ENCODE measurements around the gene BDKRB2. TPM values are rescaled to one million over a fixed set of nuclear protein-coding genes. Genes with fewer than 3 reads are reported as not detected.

BDKRB2 gene
- total RNA-seq, 6 experiments from 2014 or later = 5.8 to 11.2 (median 9.1) TPM

DNA sequence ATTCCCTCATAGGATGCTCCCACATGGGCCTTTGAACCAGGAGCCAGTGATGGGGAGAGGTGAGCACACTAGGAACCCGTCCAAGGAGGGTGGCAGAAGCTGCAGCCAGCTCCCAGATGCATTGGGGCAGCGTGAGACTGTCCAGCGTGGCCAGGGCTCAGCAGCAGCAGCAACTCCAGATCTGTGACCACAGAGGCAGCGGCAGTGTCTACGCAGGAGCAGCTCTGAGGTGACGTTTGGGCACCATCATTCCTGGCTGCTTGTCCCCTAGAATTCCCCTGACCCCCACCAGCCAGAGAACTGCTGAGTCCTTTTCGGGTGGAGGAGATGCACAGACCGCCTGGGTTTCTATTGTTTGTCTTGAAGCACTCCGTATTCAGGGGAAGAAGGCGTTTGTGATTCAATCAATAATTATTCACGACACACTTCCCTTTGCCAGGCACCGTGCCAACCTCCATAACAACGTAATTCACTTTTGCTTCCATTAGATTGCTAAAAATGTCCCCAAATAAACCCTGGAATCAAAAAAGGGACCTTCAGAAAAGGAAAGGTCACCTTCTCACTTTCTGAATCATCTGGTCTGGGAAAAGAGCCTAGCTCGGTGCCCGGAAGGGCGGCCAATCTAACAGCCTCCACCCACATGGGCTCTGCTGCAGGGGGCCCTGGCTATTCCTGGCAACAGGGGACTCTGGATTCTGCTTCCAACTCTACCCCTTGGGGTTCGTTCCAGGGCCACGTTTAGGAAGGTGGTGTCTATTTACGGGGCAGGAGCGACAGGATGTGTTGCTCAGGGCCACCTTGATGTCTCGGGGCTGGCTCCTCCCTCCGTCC is 11.4 kb upstream of the BDKRB2 start:
- TF ChIP-seq, protein P1, sequence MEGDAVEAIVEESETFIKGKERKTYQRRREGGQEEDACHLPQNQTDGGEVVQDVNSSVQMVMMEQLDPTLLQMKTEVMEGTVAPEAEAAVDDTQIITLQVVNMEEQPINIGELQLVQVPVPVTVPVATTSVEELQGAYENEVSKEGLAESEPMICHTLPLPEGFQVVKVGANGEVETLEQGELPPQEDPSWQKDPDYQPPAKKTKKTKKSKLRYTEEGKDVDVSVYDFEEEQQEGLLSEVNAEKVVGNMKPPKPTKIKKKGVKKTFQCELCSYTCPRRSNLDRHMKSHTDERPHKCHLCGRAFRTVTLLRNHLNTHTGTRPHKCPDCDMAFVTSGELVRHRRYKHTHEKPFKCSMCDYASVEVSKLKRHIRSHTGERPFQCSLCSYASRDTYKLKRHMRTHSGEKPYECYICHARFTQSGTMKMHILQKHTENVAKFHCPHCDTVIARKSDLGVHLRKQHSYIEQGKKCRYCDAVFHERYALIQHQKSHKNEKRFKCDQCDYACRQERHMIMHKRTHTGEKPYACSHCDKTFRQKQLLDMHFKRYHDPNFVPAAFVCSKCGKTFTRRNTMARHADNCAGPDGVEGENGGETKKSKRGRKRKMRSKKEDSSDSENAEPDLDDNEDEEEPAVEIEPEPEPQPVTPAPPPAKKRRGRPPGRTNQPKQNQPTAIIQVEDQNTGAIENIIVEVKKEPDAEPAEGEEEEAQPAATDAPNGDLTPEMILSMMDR (IDR thresholded peaks at IDR 0.05) = no peak
- Mint-ChIP-seq H3K4me1 (ENCODE audit: low read depth) (peaks cover 23% of the 10 kb centered on the region; the same call in 1 of the 2 replicates), H3K36me3 (ENCODE audit: low read depth) (no peaks in the 10 kb centered on the region), H3K9me3 (no peaks in the 10 kb centered on the region), H3K27me3 (ENCODE audit: insufficient read depth) (peaks cover 15% of the 10 kb centered on the region), H3K27ac (no peak overlapping the region), H3K4me3 (no peak overlapping the region)
- DNase-seq = no peak

DNA sequence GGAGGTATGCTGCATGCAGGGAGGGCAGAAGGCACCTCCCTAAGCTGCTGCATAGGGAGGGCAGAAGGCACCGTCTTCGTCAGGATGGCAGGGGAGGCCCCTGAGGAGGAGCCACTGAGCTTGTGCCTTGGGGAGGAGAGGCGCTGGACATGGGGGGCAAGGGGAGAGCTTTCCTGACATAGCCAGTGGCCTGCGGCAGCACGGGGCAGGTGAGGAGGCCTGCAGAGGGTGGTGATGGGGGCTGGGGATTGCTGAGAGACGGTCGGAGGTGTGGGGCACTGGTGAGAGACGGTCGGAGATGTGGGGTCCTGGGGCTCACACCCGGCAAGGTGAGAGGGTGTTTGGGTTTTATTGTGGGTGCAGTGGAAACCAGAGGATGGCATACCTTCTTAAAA is 10.4 kb upstream of the BDKRB2 start:
- Mint-ChIP-seq H3K27me3 (ENCODE audit: insufficient read depth) (peaks cover 16% of the 10 kb centered on the region), H3K9me3 (no peaks in the 10 kb centered on the region), H3K27ac (no peak overlapping the region), H3K4me1 (ENCODE audit: low read depth) (peaks cover 15% of the 10 kb centered on the region; the same call in 1 of the 2 replicates), H3K4me3 (no peak overlapping the region), H3K36me3 (ENCODE audit: low read depth) (no peaks in the 10 kb centered on the region)
- TF ChIP-seq, protein P1 (IDR thresholded peaks at IDR 0.05) = no peak
- no peak for DNase-seq

DNA sequence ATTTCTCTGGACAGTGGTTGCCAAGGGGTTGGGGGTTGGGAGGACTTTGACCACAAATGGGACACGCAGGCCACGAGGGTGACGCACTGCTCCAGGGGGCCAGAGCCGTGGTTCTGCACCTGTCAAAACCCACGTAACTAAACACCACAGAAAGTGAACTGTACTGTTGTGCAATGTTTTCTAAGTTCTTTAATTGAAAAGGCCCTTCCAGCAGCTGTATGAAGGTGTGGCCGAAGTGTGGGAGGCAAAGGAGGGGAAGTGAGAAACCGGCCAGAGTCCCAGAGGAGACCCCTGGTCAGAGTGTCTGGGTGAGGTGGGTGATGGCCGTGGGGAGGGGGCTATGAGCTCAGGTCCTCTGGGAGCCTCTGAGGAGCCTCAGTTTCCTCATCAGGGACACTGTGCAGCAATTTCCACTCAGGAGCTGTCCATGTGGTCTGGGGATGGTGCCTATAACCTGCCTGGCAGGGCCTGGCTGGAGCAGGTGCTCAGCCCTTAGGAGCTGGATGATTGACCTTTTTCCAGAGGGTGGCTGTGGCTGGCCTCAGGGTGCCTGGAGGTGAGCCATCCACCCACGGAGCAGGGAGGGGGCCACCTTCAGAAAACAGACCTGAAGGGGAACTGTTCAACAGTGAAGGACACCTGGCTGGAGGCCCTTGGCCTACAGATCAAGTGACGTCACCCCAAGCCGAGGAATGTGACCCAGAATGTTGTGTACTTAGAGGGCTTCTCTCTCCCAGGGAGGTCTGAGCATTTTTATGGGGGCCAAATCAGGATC is 9.8 kb upstream of the BDKRB2 start:
- Mint-ChIP-seq H3K9me3 (no peaks in the 10 kb centered on the region), H3K36me3 (ENCODE audit: low read depth) (no peaks in the 10 kb centered on the region), H3K4me1 (ENCODE audit: low read depth) (peaks cover 11% of the 10 kb centered on the region; the same call in 1 of the 2 replicates), H3K4me3 (no peak overlapping the region), H3K27ac (no peak overlapping the region), H3K27me3 (ENCODE audit: insufficient read depth) (peaks cover 13% of the 10 kb centered on the region)
- DNase-seq = no peak
- TF ChIP-seq, protein P1 (IDR thresholded peaks at IDR 0.05) = no peak

DNA sequence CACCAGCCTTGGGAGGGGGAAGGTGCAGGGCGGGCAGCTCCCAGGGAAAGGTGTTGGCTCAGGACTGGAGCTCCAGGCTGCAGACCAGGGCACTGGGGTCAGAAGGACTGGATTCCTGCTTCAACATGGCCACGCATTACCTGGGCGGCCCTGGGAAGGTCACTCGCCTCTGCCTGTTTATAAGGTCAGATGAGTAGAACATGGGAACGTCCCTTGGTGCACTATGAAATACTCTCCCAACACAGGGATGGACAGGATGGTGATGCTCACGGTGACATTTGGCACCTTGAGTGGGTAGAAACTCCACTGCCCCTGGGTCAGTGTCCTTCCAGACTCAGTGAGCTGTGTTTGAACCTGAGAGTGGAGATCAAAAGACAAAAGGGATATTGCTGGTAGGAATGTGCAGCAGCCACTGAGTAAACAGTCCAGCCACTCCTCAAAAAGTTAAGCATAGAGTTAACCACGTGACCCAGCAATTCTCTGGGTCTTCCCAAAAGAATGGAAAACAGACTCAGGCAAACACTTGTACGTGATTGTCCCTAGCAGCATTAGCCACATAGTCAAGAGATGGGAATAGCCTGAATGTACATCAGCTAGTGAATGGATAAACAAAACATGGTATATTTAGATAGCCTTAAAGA is 9.1 kb upstream of the BDKRB2 start:
- TF ChIP-seq, protein P1 (IDR thresholded peaks at IDR 0.05) = no peak
- no peaks in the 10 kb centered on the region for H3K9me3 Mint-ChIP-seq
- no peak for DNase-seq
- H3K27ac Mint-ChIP-seq = no peak overlapping the region
- no peaks in the 10 kb centered on the region for H3K36me3 Mint-ChIP-seq (ENCODE audit: low read depth)
- H3K4me1 Mint-ChIP-seq (ENCODE audit: low read depth) = peaks cover 11% of the 10 kb centered on the region; the same call in 1 of the 2 replicates
- peaks cover 13% of the 10 kb centered on the region for H3K27me3 Mint-ChIP-seq (ENCODE audit: insufficient read depth)
- H3K4me3 Mint-ChIP-seq = no peak overlapping the region

DNA sequence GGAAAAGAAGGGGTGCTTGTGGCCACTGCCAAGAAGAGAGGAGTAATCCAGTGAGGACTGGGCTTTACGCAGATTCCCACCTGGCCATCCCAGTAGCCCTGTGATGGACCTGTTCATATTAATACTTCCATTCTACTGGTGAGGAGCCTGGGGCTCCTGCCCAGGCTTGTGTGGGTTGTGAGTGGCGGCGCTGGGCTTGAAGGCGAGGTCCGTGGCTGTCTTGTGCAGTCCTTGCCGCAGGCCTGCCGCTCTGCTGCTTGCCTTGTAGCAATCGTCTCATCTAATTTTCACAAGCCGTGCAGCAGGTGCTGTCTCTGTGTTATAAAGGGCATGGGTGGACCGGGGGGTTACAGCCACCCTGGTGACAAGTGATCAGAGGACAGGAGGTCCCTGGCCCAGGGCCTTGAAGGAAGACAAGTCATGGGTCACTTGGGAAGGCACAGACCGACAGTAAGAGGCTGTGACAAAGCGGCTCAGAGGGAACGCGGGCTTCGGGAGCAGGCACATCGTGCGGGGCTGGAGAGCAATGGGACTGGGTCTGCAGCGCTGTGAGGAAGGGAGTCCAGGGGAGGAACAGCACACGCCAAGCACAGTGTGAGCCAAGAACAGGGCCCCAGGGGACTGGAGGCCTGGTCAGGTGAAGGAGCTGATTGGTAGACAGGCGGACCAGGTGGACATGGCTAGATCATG is 7.3 kb upstream of the BDKRB2 start:
- H3K27ac Mint-ChIP-seq = no peak overlapping the region
- no peak overlapping the region for H3K4me3 Mint-ChIP-seq
- TF ChIP-seq, protein P1 (IDR thresholded peaks at IDR 0.05) = no peak
- no peaks in the 10 kb centered on the region for H3K36me3 Mint-ChIP-seq (ENCODE audit: low read depth)
- no peak for DNase-seq
- peaks cover 15% of the 10 kb centered on the region for H3K27me3 Mint-ChIP-seq (ENCODE audit: insufficient read depth)
- no peaks in the 10 kb centered on the region for H3K9me3 Mint-ChIP-seq
- H3K4me1 Mint-ChIP-seq (ENCODE audit: low read depth) = peaks cover 20% of the 10 kb centered on the region
